Memory B cell (primary cell): ENCODE results near the gene PPM1H.

Experiments used
- ATAC-seq: fragments of 150-1000 bp; cut with Tn5 transposase; 2 replicates; pipeline ENCODE4 v1.10.0; 2021; ENCODE audit warnings: low read depth, mild to moderate bottlenecking, moderate library complexity
- DNase-seq, 2 donors: peaks; one replicate each; pipeline ENCODE4 v3.0.0; 2022; ENCODE audit warnings: low spot score in 2 of 2
- H3K27ac Mint-ChIP-seq: one replicate; pipeline ENCODE4 v1.8.0; 2022; ENCODE audit warnings: mild to moderate bottlenecking, moderate library complexity, mixed read lengths
- H3K27me3 Mint-ChIP-seq: one replicate; pipeline ENCODE4 v1.8.0; 2022; ENCODE audit warnings: mixed read lengths
- H3K36me3 Mint-ChIP-seq: one replicate; pipeline ENCODE4 v1.8.0; 2022; ENCODE audit warnings: mild to moderate bottlenecking, mixed read lengths
- H3K4me1 Mint-ChIP-seq: one replicate; pipeline ENCODE4 v1.8.0; 2022; ENCODE audit warnings: mixed read lengths
- H3K4me3 Mint-ChIP-seq: one replicate; pipeline ENCODE4 v1.8.0; 2022; ENCODE audit warnings: mild to moderate bottlenecking, moderate library complexity, mixed read lengths
- H3K9me3 Mint-ChIP-seq: one replicate; pipeline ENCODE4 v1.8.0; 2022; ENCODE audit warnings: mixed read lengths

Gene PPM1H

GRCh38 chr12:62910549-62911169, 24.3 kb downstream of the PPM1H start:
- Mint-ChIP-seq H3K4me3 (no peak overlapping the region), H3K27ac (no peak overlapping the region)

GRCh38 chr12:62909340-62909739, 25.6 kb downstream of the PPM1H start:
- Mint-ChIP-seq H3K9me3 (no peaks in the 10 kb centered on the region), H3K27me3 (peaks cover 12% of the 10 kb centered on the region), H3K4me1 (no peaks in the 10 kb centered on the region), H3K4me3 (no peak overlapping the region), H3K27ac (no peak overlapping the region), H3K36me3 (no peaks in the 10 kb centered on the region)
- ATAC-seq = no peak
- DNase-seq = no peak

More at GRCh38 chr12:62910549-62911169, 24.3 kb downstream of the PPM1H start:
- ATAC-seq (no peak), DNase-seq (no peak)
- Mint-ChIP-seq H3K36me3 (no peaks in the 10 kb centered on the region), H3K9me3 (no peaks in the 10 kb centered on the region), H3K27me3 (peaks cover 11% of the 10 kb centered on the region), H3K4me1 (no peaks in the 10 kb centered on the region)

- no peaks in the 10 kb centered on the region for H3K36me3 Mint-ChIP-seq
- no peak overlapping the region for H3K27ac Mint-ChIP-seq
- no peaks in the 10 kb centered on the region for H3K4me1 Mint-ChIP-seq
- H3K4me3 Mint-ChIP-seq = no peak overlapping the region
- no peak for ATAC-seq
- H3K9me3 Mint-ChIP-seq = no peaks in the 10 kb centered on the region
- no peak for DNase-seq
- H3K27me3 Mint-ChIP-seq = peaks cover 11% of the 10 kb centered on the region
Measured at GRCh38 chr12:62908674-62909073, 26.3 kb downstream of the PPM1H start.

- Mint-ChIP-seq H3K27ac (no peak overlapping the region), H3K4me1 (no peaks in the 10 kb centered on the region), H3K36me3 (no peaks in the 10 kb centered on the region)
Measured at GRCh38 chr12:62907561-62907960, 27.4 kb downstream of the PPM1H start.

GRCh38 chr12:62907078-62907477, 27.9 kb downstream of the PPM1H start:
- Mint-ChIP-seq H3K27ac (no peak overlapping the region), H3K4me3 (no peak overlapping the region), H3K4me1 (no peaks in the 10 kb centered on the region), H3K36me3 (no peaks in the 10 kb centered on the region), H3K27me3 (peaks cover 8% of the 10 kb centered on the region), H3K9me3 (no peaks in the 10 kb centered on the region)
- no peak for ATAC-seq
- no peak for DNase-seq

More at GRCh38 chr12:62907561-62907960, 27.4 kb downstream of the PPM1H start:
- no peaks in the 10 kb centered on the region for H3K9me3 Mint-ChIP-seq
- ATAC-seq (no peak), DNase-seq (no peak)
- H3K27me3 Mint-ChIP-seq = peaks cover 8% of the 10 kb centered on the region
- H3K4me3 Mint-ChIP-seq = no peak overlapping the region

GRCh38 chr12:62903151-62903550, 31.8 kb downstream of the PPM1H start:
- no peak overlapping the region for H3K4me3 Mint-ChIP-seq
- H3K4me1 Mint-ChIP-seq = no peaks in the 10 kb centered on the region
- ATAC-seq (no peak), DNase-seq (no peak)
- no peak overlapping the region for H3K27ac Mint-ChIP-seq
- no peaks in the 10 kb centered on the region for H3K36me3 Mint-ChIP-seq
- no peaks in the 10 kb centered on the region for H3K9me3 Mint-ChIP-seq
- H3K27me3 Mint-ChIP-seq = peaks cover 2% of the 10 kb centered on the region

- Mint-ChIP-seq H3K9me3 (no peaks in the 10 kb centered on the region), H3K36me3 (no peaks in the 10 kb centered on the region), H3K4me3 (no peak overlapping the region), H3K27ac (no peak overlapping the region), H3K4me1 (no peaks in the 10 kb centered on the region), H3K27me3 (peaks cover 2% of the 10 kb centered on the region)
- DNase-seq = no peak
- no peak for ATAC-seq
Measured at GRCh38 chr12:62900686-62901272, 34.2 kb downstream of the PPM1H start.

- DNase-seq = no peak
- H3K9me3 Mint-ChIP-seq = no peaks in the 10 kb centered on the region
- no peak for ATAC-seq
- no peak overlapping the region for H3K4me3 Mint-ChIP-seq
- no peaks in the 10 kb centered on the region for H3K27me3 Mint-ChIP-seq
- no peak overlapping the region for H3K27ac Mint-ChIP-seq
- H3K4me1 Mint-ChIP-seq = no peaks in the 10 kb centered on the region
- no peaks in the 10 kb centered on the region for H3K36me3 Mint-ChIP-seq
Measured at GRCh38 chr12:62899568-62900390, 35.2 kb downstream of the PPM1H start.

GRCh38 chr12:62898526-62898925, 36.4 kb downstream of the PPM1H start:
- H3K4me1 Mint-ChIP-seq = no peaks in the 10 kb centered on the region
- H3K27me3 Mint-ChIP-seq = no peaks in the 10 kb centered on the region
- no peak overlapping the region for H3K4me3 Mint-ChIP-seq
- no peaks in the 10 kb centered on the region for H3K9me3 Mint-ChIP-seq
- no peak for DNase-seq
- no peaks in the 10 kb centered on the region for H3K36me3 Mint-ChIP-seq
- H3K27ac Mint-ChIP-seq = no peak overlapping the region
- ATAC-seq = no peak

GRCh38 chr12:62895351-62895877, 39.5 kb downstream of the PPM1H start:
- H3K9me3 Mint-ChIP-seq = no peaks in the 10 kb centered on the region
- H3K27ac Mint-ChIP-seq = no peak overlapping the region
- no peaks in the 10 kb centered on the region for H3K27me3 Mint-ChIP-seq
- DNase-seq = no peak
- no peaks in the 10 kb centered on the region for H3K4me1 Mint-ChIP-seq
- H3K36me3 Mint-ChIP-seq = no peaks in the 10 kb centered on the region
- ATAC-seq = no peak
- no peak overlapping the region for H3K4me3 Mint-ChIP-seq

GRCh38 chr12:62893276-62893675, 41.7 kb downstream of the PPM1H start:
- no peak for DNase-seq
- Mint-ChIP-seq H3K36me3 (no peaks in the 10 kb centered on the region), H3K27ac (no peak overlapping the region), H3K27me3 (no peaks in the 10 kb centered on the region), H3K4me3 (no peak overlapping the region), H3K4me1 (no peaks in the 10 kb centered on the region), H3K9me3 (peaks cover 1% of the 10 kb centered on the region)
- ATAC-seq = no peak

- Mint-ChIP-seq H3K27me3 (peaks cover 4% of the 10 kb centered on the region), H3K4me3 (no peak overlapping the region), H3K36me3 (no peaks in the 10 kb centered on the region), H3K27ac (no peak overlapping the region), H3K4me1 (no peaks in the 10 kb centered on the region), H3K9me3 (peaks cover 3% of the 10 kb centered on the region)
- DNase-seq (no peak), ATAC-seq (no peak)
Measured at GRCh38 chr12:62891805-62892549, 43.0 kb downstream of the PPM1H start.

GRCh38 chr12:62888454-62889110, 46.4 kb downstream of the PPM1H start:
- no peak overlapping the region for H3K27ac Mint-ChIP-seq

More at GRCh38 chr12:62888454-62889110, 46.4 kb downstream of the PPM1H start:
- ATAC-seq (no peak), DNase-seq (no peak)
- H3K4me1 Mint-ChIP-seq = no peaks in the 10 kb centered on the region
- H3K4me3 Mint-ChIP-seq = no peak overlapping the region
- peaks cover 4% of the 10 kb centered on the region for H3K27me3 Mint-ChIP-seq
- peaks cover 3% of the 10 kb centered on the region for H3K9me3 Mint-ChIP-seq
- no peaks in the 10 kb centered on the region for H3K36me3 Mint-ChIP-seq
